BE2C (cell line): ENCODE measurements around the gene ULK2.

Experiments used
- DNase-seq: peaks from one replicate; pipeline ENCODE4 v3.0.0-alpha.2; 2020
- H3K27me3 ChIP-seq: fragments of 250-450 bp; sonication (Bioruptor Pico); 2 replicates; pipeline ENCODE4 v1.5.1; 2020; ENCODE audit warnings: mild to moderate bottlenecking
- H3K36me3 ChIP-seq: fragments of 250-450 bp; sonication (Bioruptor Pico); 2 replicates; pipeline ENCODE4 v1.5.1; 2020; ENCODE audit warnings: mild to moderate bottlenecking
- H3K4me1 ChIP-seq: fragments of 250-450 bp; sonication (Bioruptor Pico); 2 replicates; pipeline ENCODE4 v1.5.1; 2020
- H3K4me3 ChIP-seq: 2 replicates; pipeline ENCODE4 v1.5.1; 2011; ENCODE audit warnings: low read depth, low read length
- H3K9me3 ChIP-seq: fragments of 250-450 bp; sonication (Bioruptor Pico); 2 replicates; pipeline ENCODE4 v1.5.1; 2020
- CTCF ChIP-seq: IDR thresholded peaks from 2 replicates; pipeline ENCODE4 v1.5.1; 2012; ENCODE audit warnings: mild to moderate bottlenecking, low read depth, low read length

The ULK2 gene

GRCh38 chr17:19726631-19727376, 140.9 kb downstream of the ULK2 start:
- H3K9me3 ChIP-seq: no peaks in the 10 kb centered on the region
- DNase-seq: no peak
- no peak overlapping the region for H3K4me3 ChIP-seq
- H3K36me3 ChIP-seq: no peaks in the 10 kb centered on the region
- H3K27me3 ChIP-seq: no peaks in the 10 kb centered on the region
- TF ChIP-seq CTCF: no peak
- H3K4me1 ChIP-seq: peaks cover 4% of the 10 kb centered on the region

DNA sequence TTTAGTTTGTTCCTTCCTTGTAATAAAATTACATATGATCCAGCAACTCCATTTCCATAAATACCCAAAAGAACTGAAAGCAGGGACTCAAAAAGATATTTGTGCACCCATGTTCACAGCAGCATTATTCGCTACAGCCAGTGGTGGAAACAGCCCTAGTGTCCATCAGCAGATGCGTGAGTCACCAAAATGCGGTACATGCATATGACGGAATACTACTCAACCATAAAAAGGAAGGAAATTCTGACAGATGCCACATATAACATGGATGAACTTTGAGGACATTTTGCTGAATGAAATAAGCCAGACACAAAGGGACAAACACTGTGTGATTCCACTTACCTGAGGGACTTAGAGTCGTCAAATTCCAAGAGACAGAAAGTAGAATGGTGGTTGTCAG, 142.2 kb downstream of the ULK2 start:
- Histone ChIP-seq H3K27me3 (no peaks in the 10 kb centered on the region), H3K4me1 (peaks cover 4% of the 10 kb centered on the region), H3K9me3 (no peaks in the 10 kb centered on the region), H3K4me3 (no peak overlapping the region), H3K36me3 (no peaks in the 10 kb centered on the region)
- TF ChIP-seq CTCF: no peak
- no peak for DNase-seq

DNA sequence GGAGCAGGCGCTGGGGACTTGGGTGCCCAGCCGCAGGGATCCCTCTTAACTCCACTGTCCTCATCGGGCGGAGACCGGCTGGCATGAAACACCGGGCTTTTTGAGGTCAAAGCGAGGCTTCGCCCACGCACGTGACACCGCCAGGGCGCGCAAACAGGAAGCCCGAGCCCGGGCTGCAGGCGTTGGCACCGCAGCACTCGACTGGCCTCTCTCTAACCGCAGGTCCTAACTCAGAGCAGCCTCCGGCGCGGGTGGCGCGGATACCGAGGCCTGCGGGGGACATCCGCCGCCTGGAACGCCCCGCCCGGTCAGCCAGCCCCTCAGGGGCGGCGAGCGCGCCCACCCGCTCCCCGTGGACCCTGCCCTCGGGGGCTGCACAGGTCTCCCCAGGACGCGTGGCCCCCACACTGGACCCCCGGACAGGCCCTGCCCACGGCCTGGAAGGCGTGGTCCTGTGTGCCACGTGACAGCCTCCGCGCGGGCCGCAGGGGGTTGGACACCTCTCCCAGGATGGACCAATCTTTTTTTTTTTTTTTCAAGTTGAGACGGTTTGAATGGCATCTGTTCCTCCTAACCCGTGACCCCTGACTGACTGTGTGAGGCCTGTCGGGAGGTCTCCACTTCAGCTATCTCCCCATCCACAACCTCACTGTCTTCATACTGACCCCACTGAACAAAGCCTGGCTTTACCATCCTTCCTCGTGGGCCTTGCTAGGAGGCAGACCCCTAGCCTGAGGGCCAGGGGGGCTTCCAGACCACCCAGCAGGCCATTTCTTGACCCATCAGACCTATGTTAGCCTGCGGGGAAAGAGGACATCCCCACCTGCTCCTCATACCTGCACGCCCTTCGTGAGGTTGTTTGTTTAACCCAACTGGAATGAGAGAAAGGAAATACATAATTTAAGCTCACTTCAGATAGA, 143.0 kb downstream of the ULK2 start:
- Histone ChIP-seq H3K4me3 (no peak overlapping the region), H3K9me3 (no peaks in the 10 kb centered on the region), H3K4me1 (peaks cover 4% of the 10 kb centered on the region), H3K27me3 (no peaks in the 10 kb centered on the region), H3K36me3 (no peaks in the 10 kb centered on the region)
- TF ChIP-seq CTCF: no peak
- DNase-seq: no peak

DNA sequence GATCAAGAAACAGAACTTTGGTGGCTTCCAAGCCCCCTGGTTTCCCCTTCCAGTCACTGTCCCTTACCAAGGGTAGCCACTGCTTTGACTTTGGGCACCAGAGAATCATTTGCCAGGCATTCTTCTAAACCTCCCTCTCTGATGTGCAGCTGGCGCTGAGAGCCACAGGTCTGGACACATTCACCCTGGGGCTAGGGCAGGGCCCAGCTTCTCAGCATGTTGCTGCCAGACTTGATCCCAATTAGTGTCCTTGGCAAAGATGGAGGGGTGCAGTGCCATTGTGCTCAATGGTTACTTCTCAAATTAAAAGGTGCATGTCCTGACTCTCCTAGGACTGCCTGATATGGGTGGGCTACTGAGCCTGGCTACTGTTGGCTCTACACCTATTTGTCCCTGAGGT, 143.8 kb downstream of the ULK2 start:
- DNase-seq: no peak
- TF ChIP-seq CTCF: no peak
- Histone ChIP-seq H3K4me3 (no peak overlapping the region), H3K27me3 (no peaks in the 10 kb centered on the region), H3K36me3 (no peaks in the 10 kb centered on the region), H3K9me3 (no peaks in the 10 kb centered on the region), H3K4me1 (peaks cover 4% of the 10 kb centered on the region)
